ENCODE measurements around the gene APOA4. TPM values are rescaled to one million over a fixed set of nuclear protein-coding genes. Genes with fewer than 3 reads are reported as not detected.

APOA4 gene
- total and polyA plus RNA-seq, 2 donors (not counting 3 experiments of a cell fraction or from before 2014, with no cell fraction given), result not detected

DNA sequence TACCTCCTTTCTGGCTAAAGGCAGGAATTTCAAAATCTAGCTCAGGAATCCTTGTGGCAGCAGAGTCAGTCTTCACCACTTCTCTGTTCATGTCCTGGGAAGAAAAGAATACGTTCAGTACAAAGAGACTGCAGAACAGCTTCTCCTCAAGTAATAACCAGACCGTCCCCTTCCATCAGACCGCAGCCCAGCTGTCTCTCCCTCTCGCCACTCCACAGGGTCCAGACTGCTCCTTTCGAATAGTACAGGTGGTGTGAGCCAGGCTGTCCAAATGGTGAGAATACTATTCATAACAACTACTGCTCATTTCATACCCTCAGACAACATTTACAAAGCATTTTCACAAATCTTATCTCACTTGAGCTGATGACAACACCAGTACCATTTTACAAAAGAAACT, 36.1 kb downstream of the APOA4 start:
- intact Hi-C loops (cut with micrococcal nuclease), result loop anchor here (5.0 kb wide), 1 partner anchor 540 kb away; the partner anchor contains the start of gene CEP164
- H2AFZ ChIP-seq (ENCODE audit: low read depth, low read length), result no peak overlapping the region
- H3K4me3 ChIP-seq (replicated peaks in 1 of 3; ENCODE audit: insufficient read depth in 1 of 3, low read depth in 1 of 3, low read length in 3 of 3), result peak overlapping the region; percentile 76 to 92 (median 88)
- H3K9me1 ChIP-seq (replicated peaks; ENCODE audit: control insufficient read depth, extremely low read depth, insufficient read depth, low read length), result no peaks in the 10 kb centered on the region
- H3K27me3 ChIP-seq (ENCODE audit: control insufficient read depth in 2 of 2, insufficient read depth in 2 of 2, low read length in 2 of 2), result no peaks in the 10 kb centered on the region
- peaks cover 13% of the 10 kb centered on the region for H3K4me1 ChIP-seq (ENCODE audit: control insufficient read depth, extremely low read depth, insufficient read depth, low read length)
- H3K27ac ChIP-seq (ENCODE audit: insufficient read depth, low read depth, low read length), result peak overlapping the region; percentile 40
- TSS peak; percentile 48 for BruUV-seq (replicated peaks)
- no peaks in the 10 kb centered on the region for H4K20me1 ChIP-seq (replicated peaks; ENCODE audit: control insufficient read depth, extremely low read depth, insufficient read depth, low read length)
- peaks cover 15% of the 10 kb centered on the region for H3K79me2 ChIP-seq (ENCODE audit: control insufficient read depth, insufficient read depth, low read length)
- CTCF ChIA-PET, result interaction anchor here (1.0 to 6.2 kb wide), 7 partner anchors 12 to 440 kb away, joined by 3 to 210 read pairs (median 5); no protein-coding TSS in a partner anchor
- FAIRE-seq (peak; percentile 63), DNase-seq (ENCODE audit: low read depth, low spot score) (no peak)
- no peaks in the 10 kb centered on the region for H3K9me3 ChIP-seq (replicated peaks; ENCODE audit: control insufficient read depth, insufficient read depth, low read length)
- TF ChIP-seq JUN (IDR thresholded peaks at IDR 0.05; ENCODE audit: borderline replicate concordance, insufficient read depth, insufficient read length, low read depth) (no peak), FOS (IDR thresholded peaks at IDR 0.05; ENCODE audit: borderline replicate concordance, insufficient read depth, low read length) (no peak), GATA2 (IDR thresholded peaks at IDR 0.05; ENCODE audit: insufficient read depth, insufficient read length, low read depth, low read length) (no peak), POLR2AphosphoS5 (IDR thresholded peaks at IDR 0.05; ENCODE audit: insufficient read depth, low read depth, low read length) (no peak), MYC (IDR thresholded peaks at IDR 0.05; ENCODE audit: low read depth, low read length) (no peak), POLR2A (IDR thresholded peaks at IDR 0.05; ENCODE audit: low read depth, low read length) (no peak), EZH2 (IDR thresholded peaks at IDR 0.05; ENCODE audit: borderline replicate concordance, low read depth, low read length, severe bottlenecking) (no peak)
- TF ChIP-seq, protein P1, sequence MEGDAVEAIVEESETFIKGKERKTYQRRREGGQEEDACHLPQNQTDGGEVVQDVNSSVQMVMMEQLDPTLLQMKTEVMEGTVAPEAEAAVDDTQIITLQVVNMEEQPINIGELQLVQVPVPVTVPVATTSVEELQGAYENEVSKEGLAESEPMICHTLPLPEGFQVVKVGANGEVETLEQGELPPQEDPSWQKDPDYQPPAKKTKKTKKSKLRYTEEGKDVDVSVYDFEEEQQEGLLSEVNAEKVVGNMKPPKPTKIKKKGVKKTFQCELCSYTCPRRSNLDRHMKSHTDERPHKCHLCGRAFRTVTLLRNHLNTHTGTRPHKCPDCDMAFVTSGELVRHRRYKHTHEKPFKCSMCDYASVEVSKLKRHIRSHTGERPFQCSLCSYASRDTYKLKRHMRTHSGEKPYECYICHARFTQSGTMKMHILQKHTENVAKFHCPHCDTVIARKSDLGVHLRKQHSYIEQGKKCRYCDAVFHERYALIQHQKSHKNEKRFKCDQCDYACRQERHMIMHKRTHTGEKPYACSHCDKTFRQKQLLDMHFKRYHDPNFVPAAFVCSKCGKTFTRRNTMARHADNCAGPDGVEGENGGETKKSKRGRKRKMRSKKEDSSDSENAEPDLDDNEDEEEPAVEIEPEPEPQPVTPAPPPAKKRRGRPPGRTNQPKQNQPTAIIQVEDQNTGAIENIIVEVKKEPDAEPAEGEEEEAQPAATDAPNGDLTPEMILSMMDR (IDR thresholded peaks at IDR 0.05; ENCODE audit: extremely low read depth in 1 of 2, insufficient read depth in 1 of 2, low read depth in 1 of 2, low read length in 2 of 2), result no peak
- TF ChIP-seq, protein P2, sequence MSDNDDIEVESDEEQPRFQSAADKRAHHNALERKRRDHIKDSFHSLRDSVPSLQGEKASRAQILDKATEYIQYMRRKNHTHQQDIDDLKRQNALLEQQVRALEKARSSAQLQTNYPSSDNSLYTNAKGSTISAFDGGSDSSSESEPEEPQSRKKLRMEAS (IDR thresholded peaks at IDR 0.05; ENCODE audit: insufficient read depth, insufficient read length), result no peak
- H3K4me2 ChIP-seq (ENCODE audit: insufficient read depth, low read length), result peak overlapping the region; percentile 63
- H3K9ac ChIP-seq (replicated peaks; ENCODE audit: extremely low read depth, insufficient read depth, low read length), result peak overlapping the region; percentile 88
- POLR2A ChIA-PET, result interaction anchor here (0.6 to 1.4 kb wide), 3 partner anchors 311 to 1649 kb away, joined by 3 read pairs; partner anchors contain the start of genes KMT2A and SIK3
- H3K36me3 ChIP-seq (ENCODE audit: control insufficient read depth in 2 of 2, extremely low read depth in 1 of 2, insufficient read depth in 2 of 2, low read length in 2 of 2), result peaks cover 23 to 29% of the 10 kb centered on the region in 2 experiments
- dilution Hi-C loops (cut with MboI; ENCODE audit: extremely low pct_ligation_motif_present, low sequenced_read_pairs), result no loop called here
